A549 (cell line): ENCODE results near the gene KRT6B. TPM values are rescaled to one million over a fixed set of nuclear protein-coding genes. Genes with fewer than 3 reads are reported as not detected.
"Not testable (repeated sequence)": the region's sequence is repeated elsewhere in the genome, so short reads cannot be mapped to it uniquely, and the experiment has no call there.

ENCODE experiments used
- ATAC-seq, 2 experiments: fragments of 200-7000 bp in 1 of 2; fragments of >200 bp in 1 of 2; cut with Nextera tagmentation in 1 of 2; cut with Tn5 transposase in 1 of 2; 3 replicates each; pipeline versions ENCODE4 v1.8.0 to v1.9.1; 2018 to 2020; ENCODE audit warnings: mild to moderate bottlenecking in 1 of 2, moderate library complexity in 1 of 2
- CTCF ChIA-PET: fragments of 300-600 bp; sonication (Branson Sonifier 250); formaldehyde crosslinking; extraction: SDS; loops from one replicate; lab custom pipeline; 2021; ENCODE audit warnings: antibody characterized with exemption, inconsistent platforms; lab: Yijun Ruan, JAX
- POLR2A ChIA-PET: fragments of 350-600 bp; formaldehyde crosslinking; extraction: SDS; loops from one replicate; lab custom pipeline; 2021; ENCODE audit warnings: antibody characterized with exemption, inconsistent platforms; lab: Yijun Ruan, JAX
- DNase-seq, 2 experiments: peaks; one replicate each; pipeline versions ENCODE4 v3.0.0 to v3.0.0-alpha.2; 2011 to 2016; ENCODE audit warnings: low read depth in 1 of 2, low spot score in 1 of 2
- FAIRE-seq: peaks from 2 replicates; lab custom pipeline; 2011; peaks lifted over from hg19 to GRCh38; lab: Jason Lieb, UNC
- H3K27ac ChIP-seq, 2 experiments: fragments of >200 bp; sonication (Bioruptor Twin); formaldehyde crosslinking; 3 replicates each; pipeline ENCODE4 v1.5.1; 2016 to 2017
- H3K4me1 ChIP-seq: fragments of >200 bp; sonication (Bioruptor Twin); formaldehyde crosslinking; 3 replicates; pipeline ENCODE4 v1.6.1; 2016
- H3K4me2 ChIP-seq: fragments of >200 bp; sonication (Bioruptor Twin); formaldehyde crosslinking; 3 replicates; pipeline ENCODE4 v1.6.1; 2016
- H3K4me3 ChIP-seq: fragments of >200 bp; sonication (Bioruptor Twin); formaldehyde crosslinking; 3 replicates; pipeline ENCODE4 v1.5.1; 2016
- H3K9me3 ChIP-seq: fragments of >200 bp; sonication (Bioruptor Twin); formaldehyde crosslinking; 3 replicates; pipeline ENCODE4 v1.6.1; 2016
- ATOH8 ChIP-seq: fragments of 250-450 bp; sonication (Bioruptor Pico); IDR thresholded peaks from 2 replicates; pipeline ENCODE4 v1.5.0; 2020; ENCODE audit warnings: low read depth, mild to moderate bottlenecking, moderate library complexity
- CBX8 ChIP-seq: fragments of 200-600 bp; sonication (generic); IDR thresholded peaks from 2 replicates; pipeline ENCODE4 v1.6.1; 2016
- CEBPB ChIP-seq, 2 experiments: fragments of >200 bp in 1 of 2; sonication (Bioruptor Twin) in 1 of 2; formaldehyde crosslinking in 1 of 2; IDR thresholded peaks; 2 replicates each; pipeline ENCODE4 v1.6.1; 2012 to 2016
- CTCF ChIP-seq: fragments of >200 bp; sonication (Bioruptor Twin); formaldehyde crosslinking; IDR thresholded peaks from 3 replicates; pipeline ENCODE4 v1.5.1; 2016
- EHF ChIP-seq: fragments of 250-450 bp; sonication (Bioruptor Pico); IDR thresholded peaks from 2 replicates; pipeline ENCODE4 v1.5.0; 2020; ENCODE audit warnings: mild to moderate bottlenecking
- ELK1 ChIP-seq: fragments of 150-350 bp; IDR thresholded peaks from 2 replicates; pipeline ENCODE4 v1.6.1; 2014; ENCODE audit warnings: low read depth, mild to moderate bottlenecking, low read length
- FOSL2 ChIP-seq, 2 experiments: fragments of 450-650 bp in 1 of 2; fragments of >200 bp in 1 of 2; sonication (Bioruptor Twin) in 1 of 2; formaldehyde crosslinking; IDR thresholded peaks; 2 replicates each; pipeline versions ENCODE4 v1.5.0 to v1.6.1; 2016 to 2020; ENCODE audit warnings: mild to moderate bottlenecking in 1 of 2, moderate library complexity in 1 of 2
- HMGXB4 ChIP-seq: fragments of 250-450 bp; sonication (Bioruptor Pico); IDR thresholded peaks from 2 replicates; pipeline ENCODE4 v1.5.0; 2021; ENCODE audit warnings: mild to moderate bottlenecking, moderate library complexity, borderline replicate concordance
- JUN ChIP-seq, 2 experiments: fragments of >200 bp; sonication (Bioruptor Twin); formaldehyde crosslinking; IDR thresholded peaks; 2 replicates in 1 of 2; 3 replicates in 1 of 2; pipeline ENCODE4 v1.6.1; 2016 to 2017
- JUNB ChIP-seq: fragments of >200 bp; sonication (Bioruptor Twin); formaldehyde crosslinking; IDR thresholded peaks from 2 replicates; pipeline ENCODE4 v1.6.1; 2016
- KDM1A ChIP-seq: fragments of 200-600 bp; sonication (generic); IDR thresholded peaks from 2 replicates; pipeline ENCODE4 v1.6.1; 2016; ENCODE audit warnings: low read depth, mild to moderate bottlenecking
- KDM5A ChIP-seq: fragments of 200-600 bp; sonication (generic); IDR thresholded peaks from 2 replicates; pipeline ENCODE4 v1.6.1; 2016; ENCODE audit warnings: antibody characterized with exemption, mild to moderate bottlenecking
- NFE2L2 ChIP-seq: fragments of 150-350 bp; conservative IDR thresholded peaks from 2 replicates; pipeline ENCODE4 v1.6.1; 2014; ENCODE audit warnings: low read length
- PHF8 ChIP-seq: fragments of 200-600 bp; sonication (generic); IDR thresholded peaks from 2 replicates; pipeline ENCODE4 v1.6.1; 2016; ENCODE audit warnings: low read depth, mild to moderate bottlenecking, antibody characterized with exemption, moderate library complexity, borderline replicate concordance
- POLR2AphosphoS2 ChIP-seq: conservative IDR thresholded peaks from 2 replicates; pipeline ENCODE4 v1.6.1; 2012; ENCODE audit warnings: low read length, improper control_type of control experiment, inconsistent platforms
- RAD21 ChIP-seq, 2 experiments: fragments of >200 bp in 1 of 2; sonication (Bioruptor Twin) in 1 of 2; formaldehyde crosslinking in 1 of 2; IDR thresholded peaks in 1 of 2; conservative IDR thresholded peaks in 1 of 2; 2 replicates in 1 of 2; 3 replicates in 1 of 2; pipeline ENCODE4 v1.6.1; 2012 to 2018; ENCODE audit warnings: inconsistent platforms in 1 of 2
- RARB ChIP-seq: fragments of 250-450 bp; sonication (Bioruptor Pico); IDR thresholded peaks from 2 replicates; pipeline ENCODE4 v1.8.0; 2021; ENCODE audit warnings: mild to moderate bottlenecking, moderate library complexity
- RCOR1 ChIP-seq: fragments of 150-350 bp; IDR thresholded peaks from 2 replicates; pipeline ENCODE4 v1.6.1; 2014; ENCODE audit warnings: antibody characterized with exemption, low read length, low read depth
- RNF2 ChIP-seq: fragments of 200-600 bp; sonication (generic); IDR thresholded peaks from 2 replicates; pipeline ENCODE4 v1.6.1; 2016; ENCODE audit warnings: low read depth, mild to moderate bottlenecking, antibody characterized with exemption, moderate library complexity, borderline replicate concordance
- SREBF2 ChIP-seq: fragments of 450-650 bp; IDR thresholded peaks from 2 replicates; pipeline ENCODE4 v1.6.1; 2014; ENCODE audit warnings: mild to moderate bottlenecking, moderate library complexity
- TFCP2L1 ChIP-seq: fragments of 250-450 bp; sonication (Bioruptor Pico); IDR thresholded peaks from 2 replicates; pipeline ENCODE4 v1.5.0; 2021; ENCODE audit warnings: mild to moderate bottlenecking
- ZC3H11A ChIP-seq: fragments of 450-650 bp; IDR thresholded peaks from 2 replicates; pipeline ENCODE4 v1.6.1; 2014; ENCODE audit warnings: antibody characterized with exemption, mild to moderate bottlenecking
- ZFP36 ChIP-seq: fragments of 450-650 bp; IDR thresholded peaks from 2 replicates; pipeline ENCODE4 v1.6.1; 2014; ENCODE audit warnings: borderline replicate concordance; ENCODE audit not compliant: partially characterized antibody
- ZSCAN20 ChIP-seq: fragments of 250-450 bp; sonication (Bioruptor Pico); IDR thresholded peaks from 2 replicates; pipeline ENCODE4 v1.8.0; 2022; ENCODE audit warnings: mild to moderate bottlenecking, moderate library complexity
- whole genome bisulfite sequencing: methylation state at CpG from one replicate; pipeline ENCODE4 v1.1.6; 2017; ENCODE audit errors: missing lambda C conversion rate; 5-methylcytosine and 5-hydroxymethylcytosine counted together
- polyA plus RNA-seq, 4 experiments: library from polyadenylated mRNA; depleted of rRNA in 3 of 4; stranded (reverse); fragments of >200 nt; fragmentation: RNase III in 1 of 4; extraction: RNeasy Plus Mini Kit Qiagen cat#74134 plus additional on column Dnase treatment in 1 of 4; gene quantifications; 2 replicates in 3 of 4; 3 replicates in 1 of 4; pipeline ENCODE4 v1.2.3, GENCODE V29; 2011 to 2017

The KRT6B gene
- polyA plus RNA-seq, 2 of the 4 experiments (the other 2 are of a cell fraction): not detected

- Histone ChIP-seq H3K27ac (no peak overlapping the region), H3K4me1 (peaks cover 3% of the 10 kb centered on the region), H3K4me2 (no peak overlapping the region), H3K4me3 (no peak overlapping the region), H3K9me3 (no peaks in the 10 kb centered on the region)
- POLR2A ChIA-PET: no interaction called here
- TF ChIP-seq SREBF2 (no peak), ZC3H11A (no peak)
- CTCF ChIA-PET: interaction anchor here (0.6 kb wide), 1 partner anchor 76 kb away, joined by 4 read pairs; no protein-coding TSS in a partner anchor
- WGBS: 11% methylated on average over 3 of the region's 3 CpGs
- DNase-seq (no peak), ATAC-seq (no peak), FAIRE-seq (no peak)
These were observed 3.7 kb downstream of the KRT6B start for GRCh38 chr12:52448228-52448627.

GRCh38 chr12:52447196-52447595 lies 4.8 kb downstream of the KRT6B start:
- POLR2A ChIA-PET, ATAC-seq, H3K4me2 ChIP-seq, H3K9me3 ChIP-seq, H3K4me3 ChIP-seq, H3K27ac ChIP-seq, DNase-seq, FAIRE-seq: not testable (repeated sequence)
- 68% methylated on average over 7 of the region's 11 CpGs for WGBS
- CTCF ChIA-PET: interaction anchor here (0.8 to 2.0 kb wide), 4 partner anchors 51 to 433 kb away, joined by 3 to 5 read pairs (median 4); no protein-coding TSS in a partner anchor
- H3K4me1 ChIP-seq: peaks cover 13% of the 10 kb centered on the region

- Histone ChIP-seq H3K27ac (no peak overlapping the region), H3K4me1 (peaks cover 20% of the 10 kb centered on the region), H3K4me2 (no peak overlapping the region), H3K4me3 (no peak overlapping the region), H3K9me3 (no peaks in the 10 kb centered on the region)
- ChIA-PET POLR2A (no interaction called here), CTCF (interaction anchor here (0.8 to 2.0 kb wide), 5 partner anchors 50 to 433 kb away, joined by 3 to 5 read pairs (median 4); no protein-coding TSS in a partner anchor)
- FAIRE-seq (no peak), ATAC-seq (no peak), DNase-seq (no peak)
- no peak for TF ChIP-seq PHF8
- no peak for TF ChIP-seq CBX8
- TF ChIP-seq TFCP2L1: no peak
- TF ChIP-seq KDM1A: no peak
- no peak for TF ChIP-seq RAD21 (conservative IDR thresholded peaks at IDR 0.05 in 1 of 2, IDR thresholded peaks at IDR 0.05 in 1 of 2)
- no peak for TF ChIP-seq HMGXB4 (CRISPR knock-in tag)
- TF ChIP-seq RNF2: no peak
- no peak for TF ChIP-seq ATOH8 (CRISPR knock-in tag)
- TF ChIP-seq JUN (IDR thresholded peaks at IDR 0.05): no peak
- TF ChIP-seq CTCF: no peak
- 84% methylated on average over 6 of the region's 6 CpGs for WGBS
These were observed 5.4 kb downstream of the KRT6B start for GRCh38 chr12:52446367-52447045.

- H3K4me2 ChIP-seq: no peak overlapping the region
- H3K4me3 ChIP-seq: no peak overlapping the region
- ChIA-PET CTCF (interaction anchor here (2.0 kb wide), 2 partner anchors 50 to 425 kb away, joined by 4 to 5 read pairs; no protein-coding TSS in a partner anchor), POLR2A (no interaction called here)
- H3K27ac ChIP-seq: no peak overlapping the region
- H3K4me1 ChIP-seq: peaks cover 26% of the 10 kb centered on the region
- H3K9me3 ChIP-seq: no peaks in the 10 kb centered on the region
- DNase-seq (no peak), FAIRE-seq (no peak), ATAC-seq (no peak)
- 25% methylated on average over 3 of the region's 3 CpGs for WGBS
- no peak for TF ChIP-seq CBX8
- TF ChIP-seq ELK1: no peak
- no peak for TF ChIP-seq KDM5A
- TF ChIP-seq ZFP36: no peak
- no peak for TF ChIP-seq EHF (CRISPR knock-in tag)
- no peak for TF ChIP-seq POLR2AphosphoS2
- TF ChIP-seq TFCP2L1: no peak
- TF ChIP-seq ZSCAN20 (CRISPR knock-in tag): no peak
- TF ChIP-seq FOSL2 (IDR thresholded peaks at IDR 0.05): no peak
- no peak for TF ChIP-seq FOSL2 (CRISPR knock-in tag; IDR thresholded peaks at IDR 0.05)
- no peak for TF ChIP-seq NFE2L2
- no peak for TF ChIP-seq RAD21 (conservative IDR thresholded peaks at IDR 0.05 in 1 of 2, IDR thresholded peaks at IDR 0.05 in 1 of 2)
- no peak for TF ChIP-seq CEBPB (IDR thresholded peaks at IDR 0.05)
- no peak for TF ChIP-seq RCOR1
- no peak for TF ChIP-seq RARB (CRISPR knock-in tag)
- TF ChIP-seq JUNB: no peak
These were observed 6.1 kb downstream of the KRT6B start for GRCh38 chr12:52445876-52446275.
